KBM-7 (cell line): Measurements from ENCODE around the gene MTERF4.

Source experiments
- DNase-seq: peaks from one replicate; pipeline ENCODE4 v3.0.0-alpha.2; 2015
- in situ Hi-C: fragments of 300-500 bp; cut with MboI; formaldehyde crosslinking; loops from 2 replicates; pipeline ENCODE4 v1.14.3; 2020; ENCODE audit warnings: low sequenced_read_pairs, low pct_unique_long_range_greater_than_20kb, mixed read lengths

MTERF4 gene

GRCh38 chr2:241074901-241075540 is 27.1 kb downstream of the MTERF4 start:
- in situ Hi-C loops, result no loop called here

DNA sequence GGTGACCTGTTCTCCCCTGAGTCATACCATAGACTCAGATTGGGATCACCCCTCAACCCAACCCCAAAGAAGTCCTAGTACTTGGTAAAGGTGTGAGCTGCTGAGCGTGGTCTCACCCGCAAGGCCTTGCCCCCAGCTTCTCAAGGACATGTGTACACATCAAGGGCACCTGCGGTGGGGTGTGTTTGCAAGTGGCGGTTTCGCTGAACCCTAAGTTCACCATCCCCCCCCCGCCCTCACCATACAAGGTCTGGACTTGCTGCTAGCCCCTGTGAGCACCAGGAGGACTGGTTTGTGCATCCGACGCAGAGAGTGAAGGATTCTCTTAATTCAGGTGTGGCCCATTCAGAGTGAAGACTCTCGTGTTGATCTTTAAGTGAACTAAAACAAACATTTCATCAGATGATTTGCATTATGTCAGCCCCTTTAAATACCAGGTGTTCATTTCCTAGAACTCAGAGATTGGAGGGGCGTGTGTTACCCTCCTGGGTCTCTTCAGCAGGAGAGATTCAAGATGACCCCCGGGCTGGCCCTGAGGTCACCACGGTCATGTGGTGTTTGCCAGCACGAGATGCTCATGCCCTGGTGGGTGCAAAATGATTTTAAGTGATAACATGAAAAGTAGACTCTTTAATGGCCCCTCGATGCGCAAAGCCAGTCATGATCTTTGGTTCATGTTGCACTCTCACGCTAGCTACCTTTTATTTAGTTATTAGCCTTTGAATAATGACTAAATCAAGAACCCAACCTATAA is 27.8 kb downstream of the MTERF4 start:
- no peak for DNase-seq
- in situ Hi-C loops, result no loop called here

More at GRCh38 chr2:241074901-241075540, 27.1 kb downstream of the MTERF4 start:
- DNase-seq, result no peak

- no peak for DNase-seq
- in situ Hi-C loops, result no loop called here
Measured at GRCh38 chr2:241073166-241074064, 28.7 kb downstream of the MTERF4 start.

DNA sequence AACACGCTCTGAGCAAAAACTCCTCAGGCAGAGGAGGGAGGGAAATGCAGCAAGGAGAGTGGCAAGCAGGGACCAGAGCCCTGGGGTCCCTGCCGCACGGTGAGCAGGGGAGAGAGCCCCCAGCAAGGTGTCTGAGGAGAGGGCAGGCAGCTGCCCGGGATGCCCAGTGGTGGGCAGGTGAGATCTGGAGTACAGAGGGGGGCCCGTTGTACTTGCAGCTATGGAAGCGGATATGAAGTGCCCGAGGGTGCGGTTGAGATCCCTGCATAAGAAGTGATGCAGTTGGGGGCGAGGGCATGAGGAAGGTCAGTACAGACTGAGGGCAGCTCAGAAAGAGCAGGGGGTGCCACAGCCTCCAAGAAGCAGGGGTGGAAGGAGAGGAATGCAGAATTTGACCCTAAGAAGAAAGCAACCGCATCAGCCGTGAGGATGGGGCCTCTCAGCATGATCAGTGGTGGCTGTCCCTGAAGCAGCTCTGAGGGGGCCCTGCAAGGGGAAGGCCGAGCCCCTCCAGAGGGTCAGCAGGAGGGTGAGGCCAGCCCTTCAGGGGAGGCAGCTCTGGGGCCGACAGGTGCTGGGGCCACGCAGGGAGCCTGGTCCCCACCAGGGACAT is 29.4 kb downstream of the MTERF4 start:
- in situ Hi-C loops, result no loop called here
- DNase-seq, result no peak

DNA sequence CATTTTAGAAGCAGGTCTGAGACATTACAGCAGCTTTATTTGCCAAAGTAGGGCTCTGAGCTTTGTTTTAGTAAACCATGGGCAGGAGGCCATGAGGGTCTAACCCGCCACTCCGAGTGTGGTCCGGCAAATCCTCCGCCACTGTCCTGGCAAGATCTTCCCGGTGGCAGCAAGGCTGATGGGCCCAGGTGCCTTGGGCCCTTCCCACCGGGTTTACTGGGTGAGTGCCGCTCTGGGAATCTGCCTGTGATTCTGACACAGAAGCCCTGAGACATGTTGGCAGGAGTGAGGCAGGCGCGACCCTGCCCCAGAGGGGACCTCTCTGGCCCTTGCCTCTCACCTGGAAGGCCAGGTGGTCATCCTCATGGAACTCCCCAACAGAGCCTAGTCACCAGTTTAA is 29.9 kb downstream of the MTERF4 start:
- in situ Hi-C loops, result no loop called here
- no peak for DNase-seq

- in situ Hi-C loops, result no loop called here
- no peak for DNase-seq
Measured at GRCh38 chr2:241071677-241072111, 30.4 kb downstream of the MTERF4 start.

DNA sequence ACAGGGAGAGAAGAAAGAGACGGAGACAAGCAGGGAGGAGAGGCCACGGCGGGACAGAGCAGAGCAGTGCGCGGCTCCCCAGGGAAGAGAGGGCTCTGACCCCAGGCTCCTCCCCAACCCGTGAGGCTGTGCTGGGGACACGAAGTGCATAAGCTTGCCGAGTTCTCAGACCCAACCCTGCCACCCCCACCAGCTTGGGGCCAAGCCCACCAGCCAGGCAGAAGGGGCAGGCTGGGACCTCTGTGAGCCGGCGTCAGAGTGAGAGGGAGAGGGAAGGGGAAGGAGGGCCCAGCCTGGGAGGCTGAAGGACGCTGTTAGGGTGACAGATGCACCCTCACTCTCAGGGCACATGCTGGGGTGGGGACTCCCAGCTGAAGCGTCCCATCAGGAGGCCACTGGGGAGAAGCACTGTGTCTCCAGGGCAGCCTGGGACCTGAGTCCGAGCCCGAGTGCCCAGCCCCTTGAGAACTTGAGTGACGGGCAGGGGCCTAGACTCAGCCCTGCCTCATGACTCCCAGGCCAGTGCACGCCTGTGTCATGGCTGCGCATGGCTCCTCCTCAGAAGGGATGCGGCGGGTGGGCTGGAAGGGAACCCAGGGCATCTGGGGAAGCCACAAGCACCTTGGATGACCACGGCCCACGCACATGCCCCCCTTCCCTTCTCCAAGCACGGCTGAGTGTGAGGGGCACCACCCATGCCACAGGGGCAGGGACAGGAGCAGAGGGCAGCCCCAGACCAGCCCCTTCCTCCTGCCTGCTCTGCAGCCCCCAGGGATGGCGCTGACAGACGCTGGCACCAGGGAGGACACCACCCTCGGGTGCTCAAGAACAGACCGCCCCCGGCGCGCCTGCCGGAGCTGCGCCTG is 31.0 kb downstream of the MTERF4 start:
- no peak for DNase-seq
- in situ Hi-C loops, result no loop called here

- in situ Hi-C loops, result no loop called here
- DNase-seq, result no peak
Measured at GRCh38 chr2:241070361-241070760, 31.7 kb downstream of the MTERF4 start.

DNA sequence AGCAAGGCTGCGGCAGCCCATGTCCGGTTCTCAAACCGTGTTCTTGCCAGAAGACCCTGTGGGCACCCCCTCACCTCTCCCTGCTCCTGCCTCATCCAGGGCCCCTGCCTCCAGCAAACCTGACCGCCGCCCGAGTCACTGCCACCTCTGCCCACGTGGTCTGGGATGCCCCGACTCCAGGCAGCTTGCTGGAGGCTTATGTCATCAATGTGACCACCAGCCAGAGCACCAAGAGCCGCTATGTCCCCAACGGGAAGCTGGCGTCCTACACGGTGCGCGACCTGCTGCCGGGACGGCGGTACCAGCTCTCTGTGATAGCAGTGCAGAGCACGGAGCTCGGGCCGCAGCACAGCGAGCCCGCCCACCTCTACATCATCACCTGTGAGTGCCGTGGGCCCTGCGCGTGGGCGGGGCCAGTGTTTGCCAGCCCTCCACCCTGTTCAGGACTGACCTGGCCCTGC is 32.2 kb downstream of the MTERF4 start:
- in situ Hi-C loops, result no loop called here

DNA sequence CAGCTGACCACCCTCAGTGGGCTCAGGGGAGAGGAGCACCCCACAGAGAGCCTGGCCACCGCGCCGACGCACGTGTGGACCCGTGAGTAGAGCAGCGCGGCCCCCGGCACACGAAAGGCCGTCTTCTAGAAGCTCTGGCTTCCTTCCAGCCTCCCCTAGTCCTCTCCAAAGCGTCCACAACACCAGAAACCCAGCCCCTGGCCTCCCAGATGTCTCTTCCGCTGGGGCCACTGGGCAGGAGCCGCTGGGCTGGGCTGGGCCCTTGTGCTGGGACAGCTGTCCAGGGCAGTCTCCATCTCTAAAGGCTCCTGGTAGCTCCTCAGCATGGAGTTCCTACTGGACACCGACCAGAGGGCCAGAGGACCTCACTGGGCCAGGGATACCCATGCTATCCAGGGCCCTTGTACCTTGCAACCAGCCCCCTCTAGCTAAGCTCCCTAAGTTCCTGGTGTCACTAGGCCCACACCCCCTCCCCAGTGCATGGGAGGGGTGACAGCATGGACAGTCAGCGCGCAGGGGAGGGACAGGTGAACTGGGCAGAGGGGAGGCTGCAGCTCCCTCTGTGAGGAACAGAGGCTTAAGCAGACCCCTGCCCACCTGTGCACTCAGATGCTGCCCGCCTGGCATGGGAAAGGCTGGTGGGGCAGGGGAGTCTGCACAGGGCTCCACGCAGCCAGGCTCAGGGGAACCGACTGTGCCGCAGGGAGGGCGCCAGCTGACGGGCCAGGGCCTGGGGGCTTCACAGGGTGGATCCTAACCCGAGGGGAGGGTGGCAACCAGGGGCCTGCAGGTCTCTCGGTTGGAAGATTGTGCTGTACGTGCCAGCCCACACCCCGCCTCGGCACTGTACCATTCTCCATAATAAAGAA is 32.9 kb downstream of the MTERF4 start:
- DNase-seq, result no peak
- in situ Hi-C loops, result no loop called here

More for the DNA sequence above, 32.2 kb downstream of the MTERF4 start:
- DNase-seq, result no peak

GRCh38 chr2:241068136-241068941 is 33.7 kb downstream of the MTERF4 start:
- in situ Hi-C loops, result no loop called here
- no peak for DNase-seq

- in situ Hi-C loops, result no loop called here
- no peak for DNase-seq
Measured at GRCh38 chr2:241067501-241068135, 34.5 kb downstream of the MTERF4 start.

DNA sequence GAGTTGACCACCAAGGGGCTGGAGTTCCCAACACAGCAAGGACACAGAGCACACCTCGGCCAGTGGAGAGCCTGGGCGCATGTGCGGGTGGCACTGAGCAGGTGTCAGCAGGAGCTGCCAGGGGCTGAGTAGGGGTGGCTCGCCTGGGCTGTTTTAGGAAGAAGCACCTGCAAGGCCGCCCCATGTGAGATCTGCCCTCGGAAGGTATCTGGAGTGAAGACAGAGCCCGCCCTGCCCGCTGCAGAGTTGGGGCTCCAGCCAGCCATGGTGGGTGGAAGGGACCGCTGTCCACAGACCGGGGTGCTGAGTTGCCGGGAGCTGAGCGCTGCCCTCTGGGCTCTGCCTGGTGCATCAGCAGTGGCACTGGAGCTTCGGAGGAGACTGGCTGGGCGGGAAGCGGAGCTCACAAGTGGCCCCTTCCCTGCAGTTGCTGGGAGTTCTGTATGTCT is 35.2 kb downstream of the MTERF4 start:
- in situ Hi-C loops, result no loop called here
- no peak for DNase-seq

GRCh38 chr2:241066171-241066892 is 35.8 kb downstream of the MTERF4 start:
- DNase-seq, result no peak
- in situ Hi-C loops, result no loop called here

GRCh38 chr2:241065355-241065803 is 36.7 kb downstream of the MTERF4 start:
- in situ Hi-C loops, result no loop called here
- no peak for DNase-seq
